ENCODE results near the gene METTL24. TPM values are rescaled to one million over a fixed set of nuclear protein-coding genes. Genes with fewer than 3 reads are reported as not detected.

Gene METTL24
- total and polyA plus RNA-seq, 2 of the 13 experiments (the other 11 are each of a cell fraction or from before 2014, with no cell fraction given) = not detected

GRCh38 chr6:110345025-110345424, 13.1 kb downstream of the METTL24 start:
- no peak overlapping the region for H3K4me2 ChIP-seq (ENCODE audit: low read depth, low read length)
- 50% methylated on average over 4 of the region's 4 CpGs for WGBS (ENCODE audit: low lambda C conversion rate)

DNA sequence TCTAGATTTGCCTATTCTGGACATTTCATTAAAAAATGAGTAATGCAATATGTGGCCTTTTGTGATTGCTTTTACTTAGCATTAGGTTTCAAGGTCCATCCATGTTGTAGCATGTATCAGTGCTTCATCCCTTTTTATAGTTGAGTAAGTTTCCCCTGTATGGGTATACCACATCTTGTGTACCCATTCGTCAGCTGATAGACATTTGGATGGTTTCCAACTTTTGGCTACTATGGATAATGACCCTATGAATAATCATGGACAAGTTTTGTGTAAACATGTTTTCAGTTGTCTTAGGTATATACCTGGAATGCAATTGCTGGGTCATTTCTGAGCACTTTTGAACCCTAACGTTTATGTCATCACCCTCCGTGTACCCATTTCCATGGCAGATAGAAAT, 15.4 kb downstream of the METTL24 start:
- in situ Hi-C loops (cut with HindIII; ENCODE audit: extremely low pct_ligation_motif_present, low pct_unique_long_range_greater_than_20kb) = no loop called here

More at GRCh38 chr6:110345025-110345424, 13.1 kb downstream of the METTL24 start:
- no peaks in the 10 kb centered on the region for H3K4me1 ChIP-seq (ENCODE audit: insufficient read depth, low read length)
- POLR2A ChIA-PET = no interaction called here
- TF ChIP-seq SNAI1 (CRISPR knock-in tag; IDR thresholded peaks at IDR 0.05; ENCODE audit: borderline replicate concordance) = no peak
- TF ChIP-seq GATAD2A (CRISPR knock-in tag; IDR thresholded peaks at IDR 0.05) = no peak
- TF ChIP-seq ZNF703 (CRISPR knock-in tag; IDR thresholded peaks at IDR 0.05; ENCODE audit: borderline replicate concordance) = no peak
- TF ChIP-seq ZNF766 (CRISPR knock-in tag; IDR thresholded peaks at IDR 0.05; ENCODE audit: borderline replicate concordance) = no peak
- TF ChIP-seq NBN (conservative IDR thresholded peaks at IDR 0.05) = no peak
- no peak for TF ChIP-seq ATF3 (CRISPR knock-in tag; IDR thresholded peaks at IDR 0.05)
- intact Hi-C loops (cut with micrococcal nuclease; ENCODE audit: unreplicated experiment) = no loop called here
- H3K9me3 ChIP-seq (ENCODE audit: low read length) = no peaks in the 10 kb centered on the region
- ATAC-seq (no peak), DNase-seq (ENCODE audit: low spot score) (no peak), FAIRE-seq (no peak)
- in situ Hi-C loops (cut with HindIII; ENCODE audit: extremely low pct_ligation_motif_present, low pct_unique_long_range_greater_than_20kb) = no loop called here
- no peak overlapping the region for H3K4me3 ChIP-seq (replicated peaks in 1 of 3; ENCODE audit: insufficient read depth in 1 of 3, low read depth in 2 of 3, low read length in 3 of 3)
- BruUV-seq (replicated peaks) = no TSS peak
- no peaks in the 10 kb centered on the region for H4K20me1 ChIP-seq (ENCODE audit: insufficient read depth, low read length)
- no peak overlapping the region for H3K9ac ChIP-seq (ENCODE audit: insufficient read depth, low read depth, low read length)
- H2AFZ ChIP-seq (ENCODE audit: low read length) = no peak overlapping the region
- CTCF ChIA-PET (ENCODE audit: low intra/inter-chr PET ratio, low total read pairs) = no interaction called here
- H3K27ac ChIP-seq (ENCODE audit: extremely low read length, insufficient read depth, low read length) = no peak overlapping the region
- no peaks in the 10 kb centered on the region for H3K79me2 ChIP-seq (ENCODE audit: insufficient read depth, low read length)
- no peaks in the 10 kb centered on the region for H3K36me3 ChIP-seq (replicated peaks in 1 of 2; ENCODE audit: control insufficient read depth in 1 of 2, insufficient read depth in 2 of 2, low read length in 2 of 2)
- H3K27me3 ChIP-seq (ENCODE audit: control insufficient read depth in 1 of 2, insufficient read depth in 2 of 2, low read length in 2 of 2) = no peaks in the 10 kb centered on the region; a peak in 1 of 5 replicates

More for the DNA sequence above, 15.4 kb downstream of the METTL24 start:
- Histone ChIP-seq H3K27ac (ENCODE audit: extremely low read length, insufficient read depth, low read length) (no peak overlapping the region), H2AFZ (ENCODE audit: low read length) (no peak overlapping the region), H3K4me3 (replicated peaks in 1 of 3; ENCODE audit: insufficient read depth in 1 of 3, low read depth in 2 of 3, low read length in 3 of 3) (no peak overlapping the region), H3K27me3 (ENCODE audit: control insufficient read depth in 1 of 2, insufficient read depth in 2 of 2, low read length in 2 of 2) (no peaks in the 10 kb centered on the region; a peak in 1 of 5 replicates), H3K79me2 (ENCODE audit: insufficient read depth, low read length) (no peaks in the 10 kb centered on the region), H3K9me3 (ENCODE audit: low read length) (no peaks in the 10 kb centered on the region), H3K4me1 (ENCODE audit: insufficient read depth, low read length) (no peaks in the 10 kb centered on the region), H3K9ac (ENCODE audit: insufficient read depth, low read depth, low read length) (no peak overlapping the region), H3K36me3 (replicated peaks in 1 of 2; ENCODE audit: control insufficient read depth in 1 of 2, insufficient read depth in 2 of 2, low read length in 2 of 2) (no peaks in the 10 kb centered on the region), H4K20me1 (ENCODE audit: insufficient read depth, low read length) (no peaks in the 10 kb centered on the region), H3K4me2 (ENCODE audit: low read depth, low read length) (no peak overlapping the region)
- ChIA-PET CTCF (ENCODE audit: low intra/inter-chr PET ratio, low total read pairs) (no interaction called here), POLR2A (no interaction called here)
- 42% methylated on average over 3 of the region's 3 CpGs for WGBS (ENCODE audit: low lambda C conversion rate)
- intact Hi-C loops (cut with micrococcal nuclease; ENCODE audit: unreplicated experiment) = loop anchor here (5.0 kb wide), 1 partner anchor 165 kb away; the partner anchor contains the start of gene WASF1
- FAIRE-seq = no peak
- DNase-seq (ENCODE audit: low spot score) = no peak
- ATAC-seq = no peak
- no TSS peak for BruUV-seq (replicated peaks)
- TF ChIP-seq ZFP90 (CRISPR knock-in tag; IDR thresholded peaks at IDR 0.05; ENCODE audit: borderline replicate concordance) (no peak), MTF2 (CRISPR knock-in tag; IDR thresholded peaks at IDR 0.05; ENCODE audit: borderline replicate concordance) (no peak), ZNF335 (CRISPR knock-in tag; IDR thresholded peaks at IDR 0.05) (no peak), SRSF1 (optimal IDR thresholded peaks at IDR 0.05; ENCODE audit: low read depth, low read length) (no peak), SOX5 (CRISPR knock-in tag; IDR thresholded peaks at IDR 0.05; ENCODE audit: borderline replicate concordance) (no peak), ERF (CRISPR knock-in tag; IDR thresholded peaks at IDR 0.05) (no peak), ZKSCAN1 (IDR thresholded peaks at IDR 0.05; ENCODE audit: low read length) (no peak), ZFP41 (CRISPR knock-in tag; IDR thresholded peaks at IDR 0.05; ENCODE audit: borderline replicate concordance) (no peak), BRCA1 (CRISPR knock-in tag; IDR thresholded peaks at IDR 0.05) (no peak), ZNF660 (CRISPR knock-in tag; IDR thresholded peaks at IDR 0.05; ENCODE audit: borderline replicate concordance, low read depth) (no peak)
- TF ChIP-seq, protein P1, sequence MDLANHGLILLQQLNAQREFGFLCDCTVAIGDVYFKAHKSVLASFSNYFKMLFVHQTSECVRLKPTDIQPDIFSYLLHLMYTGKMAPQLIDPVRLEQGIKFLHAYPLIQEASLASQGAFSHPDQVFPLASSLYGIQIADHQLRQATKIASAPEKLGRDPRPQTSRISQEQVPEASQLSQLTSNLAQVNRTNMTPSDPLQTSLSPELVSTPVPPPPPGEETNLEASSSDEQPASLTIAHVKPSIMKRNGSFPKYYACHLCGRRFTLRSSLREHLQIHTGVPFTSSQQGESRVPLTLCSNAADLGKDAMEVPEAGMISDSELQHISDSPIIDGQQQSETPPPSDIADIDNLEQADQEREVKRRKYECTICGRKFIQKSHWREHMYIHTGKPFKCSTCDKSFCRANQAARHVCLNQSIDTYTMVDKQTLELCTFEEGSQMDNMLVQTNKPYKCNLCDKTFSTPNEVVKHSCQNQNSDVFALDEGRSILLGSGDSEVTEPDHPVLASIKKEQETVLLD (CRISPR knock-in tag; IDR thresholded peaks at IDR 0.05; ENCODE audit: low read depth) = no peak

All from HepG2 (cell line).